ENCODE data around the gene GAREM2.

GRCh38 chr2:26128176-26128575 lies 44.7 kb upstream of the GAREM2 start:
- TF ChIP-seq POLR2AphosphoS5 (IDR thresholded peaks at IDR 0.05; ENCODE audit: low read depth, low read length) (no peak), POLR2A (IDR thresholded peaks at IDR 0.05; ENCODE audit: low read depth, low read length) (no peak)

Data from GM12892 (cell line).